Hematopoietic multipotent progenitor cell treated with erythropoietin and hydrocortisone succinate and interleukin-3 and kit ligand, for 6 days (in vitro differentiated cells): ENCODE data around the gene KRT38.
"Not testable (repeated sequence)": the region's sequence is repeated elsewhere in the genome, so short reads cannot be mapped to it uniquely, and the experiment has no call there.

Source experiments
- DNase-seq: peaks from one replicate; pipeline ENCODE4 v3.0.0-alpha.2; 2015

Gene KRT38

GRCh38 chr17:41420134-41420533, 20.6 kb downstream of the KRT38 start:
- no peak for DNase-seq

GRCh38 chr17:41419716-41420115, 21.1 kb downstream of the KRT38 start:
- DNase-seq = no peak

- no peak for DNase-seq
Observed at GRCh38 chr17:41418116-41418860, 22.5 kb downstream of the KRT38 start.

- DNase-seq = peak; percentile 23
Observed at GRCh38 chr17:41417576-41418015, 23.2 kb downstream of the KRT38 start.

GRCh38 chr17:41417127-41417526, 23.7 kb downstream of the KRT38 start:
- no peak for DNase-seq

GRCh38 chr17:41416479-41416878, 24.3 kb downstream of the KRT38 start:
- no peak for DNase-seq

- DNase-seq = no peak
Observed at GRCh38 chr17:41415833-41416335, 24.9 kb downstream of the KRT38 start.

GRCh38 chr17:41415411-41415810, 25.4 kb downstream of the KRT38 start:
- no peak for DNase-seq

GRCh38 chr17:41413982-41414381, 26.8 kb downstream of the KRT38 start:
- DNase-seq = no peak

- no peak for DNase-seq
Observed at GRCh38 chr17:41413353-41413957, 27.3 kb downstream of the KRT38 start.

- no peak for DNase-seq
Observed at GRCh38 chr17:41411072-41411840, 29.5 kb downstream of the KRT38 start.

GRCh38 chr17:41407226-41407625, 33.6 kb downstream of the KRT38 start:
- no peak for DNase-seq

- DNase-seq = no peak
Observed at GRCh38 chr17:41406205-41406604, 34.6 kb downstream of the KRT38 start.

GRCh38 chr17:41404024-41404671, 36.6 kb downstream of the KRT38 start:
- DNase-seq = no peak

- no peak for DNase-seq
Observed at GRCh38 chr17:41403404-41404023, 37.3 kb downstream of the KRT38 start.

GRCh38 chr17:41402161-41402560, 38.6 kb downstream of the KRT38 start:
- DNase-seq = no peak

GRCh38 chr17:41396996-41397660, 43.7 kb downstream of the KRT38 start, which contains the start of gene KRT31:
KRT31 (minus strand) TSS chr17:41397608; CDS start chr17:41397539, 69 bp downstream.
- DNase-seq = no peak

GRCh38 chr17:41396340-41396739, 44.4 kb downstream of the KRT38 start:
- DNase-seq = no peak

- no peak for DNase-seq
Observed at GRCh38 chr17:41395611-41396010, 45.2 kb downstream of the KRT38 start.

GRCh38 chr17:41395044-41395443, 45.7 kb downstream of the KRT38 start:
- not testable (repeated sequence) for DNase-seq

- no peak for DNase-seq
Observed at GRCh38 chr17:41394254-41394996, 46.4 kb downstream of the KRT38 start.
